ENCODE results near the gene ARAP2.

Gene ARAP2

DNA sequence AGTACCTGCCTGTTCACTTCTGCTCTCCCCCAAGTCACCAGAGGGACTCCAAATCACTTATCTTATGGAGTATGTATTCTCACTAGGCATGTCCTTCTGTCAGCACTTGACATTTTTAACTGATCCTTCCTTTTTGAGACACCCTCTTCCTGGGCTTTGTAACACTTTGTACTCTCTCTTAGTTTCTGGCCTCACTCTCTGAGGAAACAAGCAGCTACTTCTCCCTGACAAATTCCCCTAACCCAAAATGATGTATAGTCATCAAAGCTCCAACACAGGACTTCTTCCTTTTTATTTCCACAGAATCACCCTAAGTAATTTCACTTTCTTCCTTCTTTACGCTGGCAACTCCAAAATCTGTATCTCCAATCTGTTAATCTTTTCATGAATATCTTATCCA is 101.8 kb downstream of the ARAP2 start:
- H3K9me3 ChIP-seq (ENCODE audit: low read length), result no peaks in the 10 kb centered on the region
- no peaks in the 10 kb centered on the region for H3K79me2 ChIP-seq (ENCODE audit: insufficient read depth, low read length)
- peaks cover 45% of the 10 kb centered on the region for H3K36me3 ChIP-seq (ENCODE audit: insufficient read depth, low read length)
- no peaks in the 10 kb centered on the region for H4K20me1 ChIP-seq (ENCODE audit: insufficient read depth, low read length)
- TF ChIP-seq EZH2 (IDR thresholded peaks at IDR 0.05; ENCODE audit: borderline replicate concordance, low read length), result no peak
- TF ChIP-seq, protein P1, sequence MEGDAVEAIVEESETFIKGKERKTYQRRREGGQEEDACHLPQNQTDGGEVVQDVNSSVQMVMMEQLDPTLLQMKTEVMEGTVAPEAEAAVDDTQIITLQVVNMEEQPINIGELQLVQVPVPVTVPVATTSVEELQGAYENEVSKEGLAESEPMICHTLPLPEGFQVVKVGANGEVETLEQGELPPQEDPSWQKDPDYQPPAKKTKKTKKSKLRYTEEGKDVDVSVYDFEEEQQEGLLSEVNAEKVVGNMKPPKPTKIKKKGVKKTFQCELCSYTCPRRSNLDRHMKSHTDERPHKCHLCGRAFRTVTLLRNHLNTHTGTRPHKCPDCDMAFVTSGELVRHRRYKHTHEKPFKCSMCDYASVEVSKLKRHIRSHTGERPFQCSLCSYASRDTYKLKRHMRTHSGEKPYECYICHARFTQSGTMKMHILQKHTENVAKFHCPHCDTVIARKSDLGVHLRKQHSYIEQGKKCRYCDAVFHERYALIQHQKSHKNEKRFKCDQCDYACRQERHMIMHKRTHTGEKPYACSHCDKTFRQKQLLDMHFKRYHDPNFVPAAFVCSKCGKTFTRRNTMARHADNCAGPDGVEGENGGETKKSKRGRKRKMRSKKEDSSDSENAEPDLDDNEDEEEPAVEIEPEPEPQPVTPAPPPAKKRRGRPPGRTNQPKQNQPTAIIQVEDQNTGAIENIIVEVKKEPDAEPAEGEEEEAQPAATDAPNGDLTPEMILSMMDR (IDR thresholded peaks at IDR 0.05; ENCODE audit: low read length), result no peak
- H3K4me3 ChIP-seq (ENCODE audit: low read depth, low read length, poor library complexity, severe bottlenecking), result no peak overlapping the region
- H3F3A ChIP-seq (ENCODE audit: insufficient read depth, low read length), result no peaks in the 10 kb centered on the region
- H3K27me3 ChIP-seq (ENCODE audit: insufficient read depth, low read length), result no peaks in the 10 kb centered on the region
- H3K27ac ChIP-seq (ENCODE audit: low read depth, low read length, poor library complexity, severe bottlenecking), result no peak overlapping the region
- H2AFZ ChIP-seq (ENCODE audit: low read length), result no peak overlapping the region
- H3K4me1 ChIP-seq (ENCODE audit: insufficient read depth, low read length, severe bottlenecking), result no peaks in the 10 kb centered on the region
- H3K9ac ChIP-seq (ENCODE audit: low read length), result no peak overlapping the region
- no peak overlapping the region for H3K4me2 ChIP-seq (ENCODE audit: low read length)
- no peaks in the 10 kb centered on the region for H3K9me2 ChIP-seq (ENCODE audit: low read depth, low read length)

DNA sequence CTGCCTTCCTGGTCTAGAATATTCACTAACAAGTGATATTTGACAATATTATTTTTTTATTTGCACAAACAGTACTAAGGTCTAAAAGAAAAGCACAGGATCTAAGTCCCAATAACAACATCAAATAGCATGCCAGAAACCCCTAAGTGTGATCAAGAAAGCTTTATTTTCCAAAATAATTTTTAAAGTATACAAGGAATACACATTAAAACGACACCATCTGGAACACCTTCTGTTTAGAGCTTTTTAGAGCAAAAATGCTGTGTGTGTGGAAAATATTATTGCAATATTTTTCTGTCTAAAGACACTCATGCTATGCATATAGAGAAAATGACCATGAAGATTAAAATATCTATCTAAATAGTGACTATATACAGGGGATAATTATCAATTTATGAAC is 103.1 kb downstream of the ARAP2 start:
- Histone ChIP-seq H3K9ac (ENCODE audit: low read length) (no peak overlapping the region), H4K20me1 (ENCODE audit: insufficient read depth, low read length) (no peaks in the 10 kb centered on the region), H3K79me2 (ENCODE audit: insufficient read depth, low read length) (no peaks in the 10 kb centered on the region), H3K27me3 (ENCODE audit: insufficient read depth, low read length) (no peaks in the 10 kb centered on the region), H3K27ac (ENCODE audit: low read depth, low read length, poor library complexity, severe bottlenecking) (no peak overlapping the region), H3K4me2 (ENCODE audit: low read length) (no peak overlapping the region), H3F3A (ENCODE audit: insufficient read depth, low read length) (no peaks in the 10 kb centered on the region), H3K9me3 (ENCODE audit: low read length) (no peaks in the 10 kb centered on the region), H3K9me2 (ENCODE audit: low read depth, low read length) (no peaks in the 10 kb centered on the region), H3K36me3 (ENCODE audit: insufficient read depth, low read length) (peaks cover 35% of the 10 kb centered on the region), H2AFZ (ENCODE audit: low read length) (no peak overlapping the region), H3K4me1 (ENCODE audit: insufficient read depth, low read length, severe bottlenecking) (no peaks in the 10 kb centered on the region), H3K4me3 (ENCODE audit: low read depth, low read length, poor library complexity, severe bottlenecking) (no peak overlapping the region)
- TF ChIP-seq, protein P1 (IDR thresholded peaks at IDR 0.05; ENCODE audit: low read length), result no peak
- no peak for TF ChIP-seq EZH2 (IDR thresholded peaks at IDR 0.05; ENCODE audit: borderline replicate concordance, low read length)

DNA sequence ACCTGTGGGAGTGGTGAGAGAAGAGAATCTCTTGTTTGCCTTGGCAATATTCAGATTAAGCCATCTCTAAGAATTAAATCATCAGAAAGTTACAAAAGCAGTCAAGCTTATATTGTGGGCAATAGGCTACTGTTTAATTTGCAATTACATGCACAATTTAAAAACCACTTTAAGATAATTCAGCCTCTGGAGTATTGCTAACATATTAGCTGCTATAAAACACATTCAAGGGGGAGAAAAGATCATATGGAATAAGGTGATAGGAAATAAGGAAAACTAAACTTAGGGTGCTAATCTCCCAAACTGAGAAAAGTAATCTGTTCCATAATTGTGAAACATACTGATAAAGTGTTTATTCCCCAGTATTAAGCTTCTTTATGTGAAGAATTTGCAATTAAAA is 103.9 kb downstream of the ARAP2 start:
- H3K4me2 ChIP-seq (ENCODE audit: low read length), result no peak overlapping the region
- H3K9me2 ChIP-seq (ENCODE audit: low read depth, low read length), result no peaks in the 10 kb centered on the region
- no peaks in the 10 kb centered on the region for H3K9me3 ChIP-seq (ENCODE audit: low read length)
- no peaks in the 10 kb centered on the region for H3F3A ChIP-seq (ENCODE audit: insufficient read depth, low read length)
- no peaks in the 10 kb centered on the region for H3K27me3 ChIP-seq (ENCODE audit: insufficient read depth, low read length)
- H4K20me1 ChIP-seq (ENCODE audit: insufficient read depth, low read length), result no peaks in the 10 kb centered on the region
- no peak overlapping the region for H3K9ac ChIP-seq (ENCODE audit: low read length)
- no peaks in the 10 kb centered on the region for H3K79me2 ChIP-seq (ENCODE audit: insufficient read depth, low read length)
- no peak overlapping the region for H3K4me3 ChIP-seq (ENCODE audit: low read depth, low read length, poor library complexity, severe bottlenecking)
- H3K36me3 ChIP-seq (ENCODE audit: insufficient read depth, low read length), result peaks cover 31% of the 10 kb centered on the region; the same call in 1 of the 2 replicates
- H2AFZ ChIP-seq (ENCODE audit: low read length), result no peak overlapping the region
- H3K4me1 ChIP-seq (ENCODE audit: insufficient read depth, low read length, severe bottlenecking), result no peaks in the 10 kb centered on the region
- H3K27ac ChIP-seq (ENCODE audit: low read depth, low read length, poor library complexity, severe bottlenecking), result no peak overlapping the region
- no peak for TF ChIP-seq EZH2 (IDR thresholded peaks at IDR 0.05; ENCODE audit: borderline replicate concordance, low read length)
- TF ChIP-seq, protein P1 (IDR thresholded peaks at IDR 0.05; ENCODE audit: low read length), result no peak
